ENCODE measurements around the gene WWP2.

The WWP2 gene

GRCh38 chr16:69924777-69925191 is 162.7 kb downstream of the WWP2 start:
- H3K4me1 ChIP-seq (ENCODE audit: control insufficient read depth, insufficient read depth, low read length): peaks cover 13% of the 10 kb centered on the region
- peak overlapping the region; percentile 56 for H3K27ac ChIP-seq (ENCODE audit: low read depth, low read length)
- peaks cover 3% of the 10 kb centered on the region for H3K36me3 ChIP-seq (ENCODE audit: control insufficient read depth, insufficient read depth, low read length)
- H3K9ac ChIP-seq (ENCODE audit: low read length): no peak overlapping the region
- no peaks in the 10 kb centered on the region for H3K27me3 ChIP-seq (ENCODE audit: control insufficient read depth, insufficient read depth, low read length)
- H3K4me3 ChIP-seq (ENCODE audit: low read length): peak overlapping the region; percentile 40

GRCh38 chr16:69925311-69925710 is 163.2 kb downstream of the WWP2 start:
- H3K27ac ChIP-seq (ENCODE audit: low read depth, low read length): peak overlapping the region; percentile 56
- no peak overlapping the region for H3K9ac ChIP-seq (ENCODE audit: low read length)
- peak overlapping the region; percentile 36 for H3K4me3 ChIP-seq (ENCODE audit: low read length)
- H3K36me3 ChIP-seq (ENCODE audit: control insufficient read depth, insufficient read depth, low read length): peaks cover 5% of the 10 kb centered on the region
- H3K4me1 ChIP-seq (ENCODE audit: control insufficient read depth, insufficient read depth, low read length): peaks cover 13% of the 10 kb centered on the region
- H3K27me3 ChIP-seq (ENCODE audit: control insufficient read depth, insufficient read depth, low read length): no peaks in the 10 kb centered on the region

- H3K9ac ChIP-seq (ENCODE audit: low read length): no peak overlapping the region
- peaks cover 13% of the 10 kb centered on the region for H3K4me1 ChIP-seq (ENCODE audit: control insufficient read depth, insufficient read depth, low read length)
- no peak overlapping the region for H3K27ac ChIP-seq (ENCODE audit: low read depth, low read length)
- H3K4me3 ChIP-seq (ENCODE audit: low read length): no peak overlapping the region
- no peaks in the 10 kb centered on the region for H3K27me3 ChIP-seq (ENCODE audit: control insufficient read depth, insufficient read depth, low read length)
- peaks cover 5% of the 10 kb centered on the region for H3K36me3 ChIP-seq (ENCODE audit: control insufficient read depth, insufficient read depth, low read length)
Measured at GRCh38 chr16:69926241-69926640, 164.1 kb downstream of the WWP2 start.

GRCh38 chr16:69927056-69927757 is 165.1 kb downstream of the WWP2 start:
- H3K36me3 ChIP-seq (ENCODE audit: control insufficient read depth, insufficient read depth, low read length): peaks cover 9% of the 10 kb centered on the region
- no peak overlapping the region for H3K4me3 ChIP-seq (ENCODE audit: low read length)
- no peaks in the 10 kb centered on the region for H3K27me3 ChIP-seq (ENCODE audit: control insufficient read depth, insufficient read depth, low read length)
- H3K9ac ChIP-seq (ENCODE audit: low read length): no peak overlapping the region
- H3K4me1 ChIP-seq (ENCODE audit: control insufficient read depth, insufficient read depth, low read length): peaks cover 13% of the 10 kb centered on the region
- H3K27ac ChIP-seq (ENCODE audit: low read depth, low read length): peak overlapping the region; percentile 45

GRCh38 chr16:69928856-69929400 is 166.8 kb downstream of the WWP2 start:
- Histone ChIP-seq H3K27me3 (ENCODE audit: control insufficient read depth, insufficient read depth, low read length) (no peaks in the 10 kb centered on the region), H3K36me3 (ENCODE audit: control insufficient read depth, insufficient read depth, low read length) (peaks cover 27% of the 10 kb centered on the region), H3K9ac (ENCODE audit: low read length) (no peak overlapping the region), H3K4me3 (ENCODE audit: low read length) (no peak overlapping the region), H3K4me1 (ENCODE audit: control insufficient read depth, insufficient read depth, low read length) (peaks cover 13% of the 10 kb centered on the region), H3K27ac (ENCODE audit: low read depth, low read length) (no peak overlapping the region)

GRCh38 chr16:69929480-69929879 is 167.3 kb downstream of the WWP2 start:
- Histone ChIP-seq H3K4me3 (ENCODE audit: low read length) (no peak overlapping the region), H3K27me3 (ENCODE audit: control insufficient read depth, insufficient read depth, low read length) (no peaks in the 10 kb centered on the region), H3K9ac (ENCODE audit: low read length) (no peak overlapping the region), H3K27ac (ENCODE audit: low read depth, low read length) (no peak overlapping the region), H3K4me1 (ENCODE audit: control insufficient read depth, insufficient read depth, low read length) (peaks cover 13% of the 10 kb centered on the region), H3K36me3 (ENCODE audit: control insufficient read depth, insufficient read depth, low read length) (peaks cover 28% of the 10 kb centered on the region)

GRCh38 chr16:69930117-69930776 is 168.1 kb downstream of the WWP2 start:
- no peak overlapping the region for H3K27ac ChIP-seq (ENCODE audit: low read depth, low read length)
- peaks cover 28% of the 10 kb centered on the region for H3K36me3 ChIP-seq (ENCODE audit: control insufficient read depth, insufficient read depth, low read length)
- H3K4me1 ChIP-seq (ENCODE audit: control insufficient read depth, insufficient read depth, low read length): peaks cover 12% of the 10 kb centered on the region
- H3K27me3 ChIP-seq (ENCODE audit: control insufficient read depth, insufficient read depth, low read length): no peaks in the 10 kb centered on the region
- H3K4me3 ChIP-seq (ENCODE audit: low read length): no peak overlapping the region
- no peak overlapping the region for H3K9ac ChIP-seq (ENCODE audit: low read length)

- no peak overlapping the region for H3K27ac ChIP-seq (ENCODE audit: low read depth, low read length)
- H3K4me1 ChIP-seq (ENCODE audit: control insufficient read depth, insufficient read depth, low read length): peaks cover 7% of the 10 kb centered on the region
- H3K36me3 ChIP-seq (ENCODE audit: control insufficient read depth, insufficient read depth, low read length): peaks cover 39% of the 10 kb centered on the region
Measured at GRCh38 chr16:69931631-69932030, 169.5 kb downstream of the WWP2 start.

GRCh38 chr16:69932228-69932627 is 170.1 kb downstream of the WWP2 start:
- Histone ChIP-seq H3K4me3 (ENCODE audit: low read length) (no peak overlapping the region), H3K27ac (ENCODE audit: low read depth, low read length) (no peak overlapping the region), H3K9ac (ENCODE audit: low read length) (no peak overlapping the region)

More at GRCh38 chr16:69931631-69932030, 169.5 kb downstream of the WWP2 start:
- no peaks in the 10 kb centered on the region for H3K27me3 ChIP-seq (ENCODE audit: control insufficient read depth, insufficient read depth, low read length)
- no peak overlapping the region for H3K4me3 ChIP-seq (ENCODE audit: low read length)
- H3K9ac ChIP-seq (ENCODE audit: low read length): no peak overlapping the region

GRCh38 chr16:69932691-69933392 is 170.7 kb downstream of the WWP2 start:
- Histone ChIP-seq H3K27ac (ENCODE audit: low read depth, low read length) (no peak overlapping the region), H3K36me3 (ENCODE audit: control insufficient read depth, insufficient read depth, low read length) (peaks cover 47% of the 10 kb centered on the region), H3K4me1 (ENCODE audit: control insufficient read depth, insufficient read depth, low read length) (no peaks in the 10 kb centered on the region), H3K4me3 (ENCODE audit: low read length) (no peak overlapping the region), H3K27me3 (ENCODE audit: control insufficient read depth, insufficient read depth, low read length) (no peaks in the 10 kb centered on the region), H3K9ac (ENCODE audit: low read length) (no peak overlapping the region)

More at GRCh38 chr16:69932228-69932627, 170.1 kb downstream of the WWP2 start:
- H3K27me3 ChIP-seq (ENCODE audit: control insufficient read depth, insufficient read depth, low read length): no peaks in the 10 kb centered on the region
- peaks cover 3% of the 10 kb centered on the region for H3K4me1 ChIP-seq (ENCODE audit: control insufficient read depth, insufficient read depth, low read length)
- H3K36me3 ChIP-seq (ENCODE audit: control insufficient read depth, insufficient read depth, low read length): peaks cover 44% of the 10 kb centered on the region

GRCh38 chr16:69934044-69934443 is 171.9 kb downstream of the WWP2 start:
- Histone ChIP-seq H3K4me1 (ENCODE audit: control insufficient read depth, insufficient read depth, low read length) (no peaks in the 10 kb centered on the region), H3K27ac (ENCODE audit: low read depth, low read length) (no peak overlapping the region), H3K9ac (ENCODE audit: low read length) (no peak overlapping the region), H3K27me3 (ENCODE audit: control insufficient read depth, insufficient read depth, low read length) (no peaks in the 10 kb centered on the region), H3K4me3 (ENCODE audit: low read length) (no peak overlapping the region), H3K36me3 (ENCODE audit: control insufficient read depth, insufficient read depth, low read length) (peaks cover 55% of the 10 kb centered on the region)

- no peaks in the 10 kb centered on the region for H3K27me3 ChIP-seq (ENCODE audit: control insufficient read depth, insufficient read depth, low read length)
- no peak overlapping the region for H3K4me3 ChIP-seq (ENCODE audit: low read length)
- H3K9ac ChIP-seq (ENCODE audit: low read length): no peak overlapping the region
- H3K36me3 ChIP-seq (ENCODE audit: control insufficient read depth, insufficient read depth, low read length): peaks cover 56% of the 10 kb centered on the region
- H3K27ac ChIP-seq (ENCODE audit: low read depth, low read length): no peak overlapping the region
- H3K4me1 ChIP-seq (ENCODE audit: control insufficient read depth, insufficient read depth, low read length): no peaks in the 10 kb centered on the region
Measured at GRCh38 chr16:69934751-69935150, 172.6 kb downstream of the WWP2 start.
